PC-3 (cell line): ENCODE data around the gene SIM2. TPM values are rescaled to one million over a fixed set of nuclear protein-coding genes. Genes with fewer than 3 reads are reported as not detected.
A peak's percentile ranks its signal among the peaks of the same experiment; 100 is the strongest.

Experiments used
- ATAC-seq: fragments of 200-7000 bp; cut with Tn5 transposase; 2 replicates; pipeline ENCODE4 v1.9.1; 2020; ENCODE audit warnings: mild to moderate bottlenecking, moderate library complexity
- BruUV-seq: library from RNA; stranded (reverse); fragments of 400-500 nt; replicated peaks from 2 replicates; lab custom pipeline; 2021; lab: Mats Ljungman, UMichigan
- CTCF ChIA-PET: fragments of 300-600 bp; sonication (Branson Sonifier 250); formaldehyde crosslinking; loops from one replicate; lab custom pipeline; 2022; ENCODE audit warnings: antibody characterized with exemption; lab: Charles Lee
- POLR2A ChIA-PET: fragments of 300-600 bp; sonication (Branson Sonifier 250); formaldehyde crosslinking; loops from one replicate; lab custom pipeline; 2022; ENCODE audit warnings: antibody characterized with exemption; ENCODE audit not compliant: unreplicated experiment; lab: Charles Lee
- DNase-seq: peaks from one replicate; pipeline ENCODE4 v3.0.0-alpha.2; 2015
- H2AFZ ChIP-seq: fragments of 300-600 bp; sonication (generic); 2 replicates; pipeline ENCODE4 v1.6.0; 2016; ENCODE audit warnings: antibody characterized with exemption, low read length
- H3F3A ChIP-seq: fragments of 300-600 bp; sonication (generic); one replicate; pipeline ENCODE4 v1.6.0; 2017; ENCODE audit warnings: antibody characterized with exemption, low read length, control low read depth, mild to moderate bottlenecking; ENCODE audit not compliant: unreplicated experiment
- H3K27ac ChIP-seq: fragments of 300-600 bp; sonication (generic); 2 replicates; pipeline ENCODE4 v1.5.1; 2016; ENCODE audit warnings: mild to moderate bottlenecking, low read length
- H3K27me3 ChIP-seq: fragments of 300-600 bp; sonication (generic); 2 replicates; pipeline ENCODE4 v1.6.1; 2016; ENCODE audit warnings: low read length, mixed read lengths
- H3K36me3 ChIP-seq: fragments of 300-600 bp; sonication (generic); 2 replicates; pipeline ENCODE4 v1.6.1; 2016; ENCODE audit warnings: low read depth, mixed run types, low read length, mixed read lengths
- H3K4me1 ChIP-seq: fragments of 300-600 bp; sonication (generic); 2 replicates; pipeline ENCODE4 v1.5.1; 2016; ENCODE audit warnings: low read length; ENCODE audit not compliant: insufficient read depth
- H3K4me2 ChIP-seq: fragments of 300-600 bp; sonication (generic); 2 replicates; pipeline ENCODE4 v1.6.0; 2016; ENCODE audit warnings: low read length
- H3K4me3 ChIP-seq: fragments of 300-600 bp; sonication (generic); 2 replicates; pipeline ENCODE4 v1.5.1; 2016; ENCODE audit warnings: mild to moderate bottlenecking, low read length, mixed read lengths
- H3K79me2 ChIP-seq: fragments of 300-600 bp; sonication (generic); 2 replicates; pipeline ENCODE4 v1.6.1; 2017; ENCODE audit warnings: low read length, mixed read lengths
- H3K9ac ChIP-seq: fragments of 300-600 bp; sonication (generic); 2 replicates; pipeline ENCODE4 v1.6.0; 2016; ENCODE audit warnings: mild to moderate bottlenecking, low read length
- H3K9me2 ChIP-seq: fragments of 300-600 bp; sonication (generic); replicated peaks from 2 replicates; pipeline ENCODE4 v1.6.1; 2016; ENCODE audit warnings: mixed run types, low read length, mixed read lengths
- H3K9me3 ChIP-seq: fragments of 300-600 bp; sonication (generic); 2 replicates; pipeline ENCODE4 v1.6.1; 2016; ENCODE audit warnings: low read length, mixed read lengths
- H4K20me1 ChIP-seq: fragments of 300-600 bp; sonication (generic); 2 replicates; pipeline ENCODE4 v1.6.1; 2016; ENCODE audit warnings: low read length, mixed read lengths
- CTCF ChIP-seq: fragments of 300-600 bp; sonication (generic); conservative IDR thresholded peaks from 2 replicates; pipeline ENCODE4 v1.5.1; 2017; ENCODE audit warnings: antibody characterized with exemption, low read depth, mild to moderate bottlenecking, low read length
- EZH2 ChIP-seq: fragments of 300-600 bp; sonication (generic); IDR thresholded peaks from one replicate; pipeline ENCODE4 v1.6.1; 2017; ENCODE audit warnings: antibody characterized with exemption, mild to moderate bottlenecking, low read length; ENCODE audit not compliant: unreplicated experiment
- EZH2phosphoT487 ChIP-seq: fragments of 300-600 bp; sonication (generic); IDR thresholded peaks from 2 replicates; pipeline ENCODE4 v1.6.1; 2018; ENCODE audit warnings: mild to moderate bottlenecking, antibody characterized with exemption, low read length, borderline replicate concordance
- intact Hi-C: fragments of 100-400 bp; cut with micrococcal nuclease; formaldehyde crosslinking; loops from 2 replicates; pipeline ENCODE4 v1.9.0; 2023
- total RNA-seq: library from RNA; depleted of rRNA; stranded (reverse); fragments of >200 nt; gene quantifications from 2 replicates; pipeline ENCODE4 v1.2.3, GENCODE V29; 2014

Gene SIM2
- total RNA-seq, 1 experiment from 2014 or later: 71.2 TPM

GRCh38 chr21:36718951-36719501, 20.1 kb downstream of the SIM2 start:
- Histone ChIP-seq H2AFZ (no peak overlapping the region), H3K9ac (peak overlapping the region; percentile 71), H3K9me3 (no peaks in the 10 kb centered on the region), H3K27ac (peak overlapping the region; percentile 83), H3K4me2 (peak overlapping the region; percentile 5; the same call in 1 of the 2 replicates), H3K79me2 (peaks cover 29% of the 10 kb centered on the region), H3F3A (no peaks in the 10 kb centered on the region), H3K4me1 (peaks cover 16% of the 10 kb centered on the region), H3K4me3 (no peak overlapping the region), H3K9me2 (no peaks in the 10 kb centered on the region), H3K27me3 (no peaks in the 10 kb centered on the region), H4K20me1 (no peaks in the 10 kb centered on the region; the same call in 1 of the 2 replicates), H3K36me3 (peaks cover 66% of the 10 kb centered on the region)
- ChIA-PET CTCF (interaction anchor here (0.6 to 1.4 kb wide), 2 partner anchors 56 to 88 kb away, joined by 3 to 4 read pairs; no protein-coding TSS in a partner anchor), POLR2A (interaction anchor here (0.6 kb wide), 2 partner anchors 33 to 69 kb away, joined by 3 to 5 read pairs; no protein-coding TSS in a partner anchor)
- DNase-seq (peak; percentile 95), ATAC-seq (peak; percentile 89)
- TF ChIP-seq EZH2 (no peak), CTCF (peak; percentile 46; the same call in 1 of the 2 replicates), EZH2phosphoT487 (no peak)
- BruUV-seq: no TSS peak
- intact Hi-C loops: loop anchor here (5.0 kb wide), 2 partner anchors 57 to 217 kb away; no protein-coding TSS in a partner anchor

GRCh38 chr21:36719614-36720013, 20.7 kb downstream of the SIM2 start:
- TF ChIP-seq EZH2phosphoT487 (no peak), CTCF (no peak), EZH2 (no peak)
- H3K9me2 ChIP-seq: no peaks in the 10 kb centered on the region
- 0 out of 2 replicates have a peak overlapping the region, but pooled peaks have one; percentile 5 for H3K4me2 ChIP-seq
- no peaks in the 10 kb centered on the region for H3K9me3 ChIP-seq
- H3K4me3 ChIP-seq: no peak overlapping the region
- H3K9ac ChIP-seq: peak overlapping the region; percentile 71
- H3K27me3 ChIP-seq: no peaks in the 10 kb centered on the region
- POLR2A ChIA-PET: no interaction called here
- no peaks in the 10 kb centered on the region for H4K20me1 ChIP-seq
- H3K4me1 ChIP-seq: peaks cover 14% of the 10 kb centered on the region
- BruUV-seq: no TSS peak
- H2AFZ ChIP-seq: no peak overlapping the region
- peak overlapping the region; percentile 83 for H3K27ac ChIP-seq
- DNase-seq (no peak), ATAC-seq (no peak)
- intact Hi-C loops: loop anchor here (5.0 kb wide), 2 partner anchors 57 to 217 kb away; no protein-coding TSS in a partner anchor
- CTCF ChIA-PET: interaction anchor here (1.4 kb wide), 1 partner anchor 89 kb away, joined by 4 read pairs; no protein-coding TSS in a partner anchor
- H3K36me3 ChIP-seq: peaks cover 61% of the 10 kb centered on the region
- no peaks in the 10 kb centered on the region for H3F3A ChIP-seq
- H3K79me2 ChIP-seq: peaks cover 23% of the 10 kb centered on the region

- CTCF ChIA-PET: no interaction called here
- BruUV-seq: no TSS peak
- no peaks in the 10 kb centered on the region for H3K9me2 ChIP-seq
Observed at GRCh38 chr21:36721817-36722216, 22.9 kb downstream of the SIM2 start.

More at GRCh38 chr21:36721817-36722216, 22.9 kb downstream of the SIM2 start:
- H2AFZ ChIP-seq: no peak overlapping the region
- H3K27me3 ChIP-seq: no peaks in the 10 kb centered on the region
- POLR2A ChIA-PET: no interaction called here
- H3K4me2 ChIP-seq: no peak overlapping the region
- H3K4me3 ChIP-seq: no peak overlapping the region
- intact Hi-C loops: no loop called here
- peaks cover 12% of the 10 kb centered on the region; the same call in 1 of the 2 replicates for H3K79me2 ChIP-seq
- no peaks in the 10 kb centered on the region for H3F3A ChIP-seq
- no peak overlapping the region for H3K9ac ChIP-seq
- H3K27ac ChIP-seq: no peak overlapping the region
- H4K20me1 ChIP-seq: no peaks in the 10 kb centered on the region
- DNase-seq: no peak
- H3K36me3 ChIP-seq: peaks cover 52% of the 10 kb centered on the region
- no peak for TF ChIP-seq CTCF
- TF ChIP-seq EZH2phosphoT487: no peak
- H3K4me1 ChIP-seq: peaks cover 14% of the 10 kb centered on the region
- H3K9me3 ChIP-seq: no peaks in the 10 kb centered on the region
- ATAC-seq: no peak
